NCI-H524 treated with DMSO at 0.1 percent for 48 hours (cell line): Measurements from ENCODE around the gene NBEAL1.
"Not testable (repeated sequence)": the region's sequence is repeated elsewhere in the genome, so short reads cannot be mapped to it uniquely, and the experiment has no call there.

ENCODE experiments used
- DNase-seq: peaks from one replicate; lab custom pipeline; 2025; lab: John Stamatoyannopoulos, UW

Gene NBEAL1

GRCh38 chr2:203229674-203230073 is 215.0 kb downstream of the NBEAL1 start:
- DNase-seq: not testable (repeated sequence)

DNA sequence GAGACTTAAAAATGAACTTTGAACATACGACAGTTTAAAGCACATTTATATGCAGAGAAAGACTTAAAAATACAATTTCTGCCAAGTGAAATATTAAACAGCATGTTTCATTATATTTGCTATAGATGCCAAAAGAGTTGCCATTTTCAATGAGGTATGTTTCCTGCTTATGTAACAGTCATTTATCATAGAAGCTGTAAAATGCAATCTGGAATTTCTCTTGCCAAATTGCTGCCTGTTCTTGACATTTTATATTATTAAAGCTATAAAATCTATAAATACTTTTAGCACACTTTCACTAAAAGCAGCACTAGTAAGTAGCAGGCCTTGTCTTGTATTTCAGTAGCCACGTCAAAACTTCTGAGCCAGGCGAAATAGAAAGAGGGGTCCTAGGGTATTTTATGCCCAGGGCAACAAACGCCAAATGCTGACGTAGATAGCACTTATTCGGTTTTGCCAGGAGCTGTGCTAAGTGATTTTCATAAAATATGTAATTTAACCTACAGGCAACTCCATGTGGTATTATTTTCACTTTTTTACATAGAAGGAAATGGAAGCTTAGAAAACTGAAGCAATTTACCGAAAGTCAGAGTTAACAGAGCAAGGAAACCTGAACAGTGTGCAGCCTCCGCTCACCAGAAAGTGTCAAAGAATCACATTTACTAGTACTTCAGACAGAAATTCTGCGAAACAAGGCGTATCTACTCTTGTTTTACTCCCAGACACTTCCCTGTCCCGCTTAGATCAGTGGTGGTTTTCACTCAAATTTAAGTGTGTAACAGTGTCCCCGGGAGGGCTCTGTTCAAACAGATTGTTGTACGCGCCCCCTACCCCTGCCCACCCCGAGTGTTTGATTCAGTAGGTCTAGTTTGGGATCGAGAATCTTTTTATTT is 222.9 kb downstream of the NBEAL1 start:
- no peak for DNase-seq

GRCh38 chr2:203238292-203238703 is 223.6 kb downstream of the NBEAL1 start:
- no peak for DNase-seq

- peak; percentile 67 for DNase-seq
Observed at GRCh38 chr2:203238704-203239526, 224.2 kb downstream of the NBEAL1 start, which contains the start of gene CYP20A1. Gene CYP20A1 (plus strand): TSS chr2:203239018. CDS start chr2:203239063, 45 bp downstream.

- DNase-seq: no peak
Observed at GRCh38 chr2:203240491-203240890, 225.8 kb downstream of the NBEAL1 start.

GRCh38 chr2:203242518-203242917 is 227.8 kb downstream of the NBEAL1 start:
- DNase-seq: no peak

- no peak for DNase-seq
Observed at GRCh38 chr2:203246646-203247045, 232.0 kb downstream of the NBEAL1 start.

DNA sequence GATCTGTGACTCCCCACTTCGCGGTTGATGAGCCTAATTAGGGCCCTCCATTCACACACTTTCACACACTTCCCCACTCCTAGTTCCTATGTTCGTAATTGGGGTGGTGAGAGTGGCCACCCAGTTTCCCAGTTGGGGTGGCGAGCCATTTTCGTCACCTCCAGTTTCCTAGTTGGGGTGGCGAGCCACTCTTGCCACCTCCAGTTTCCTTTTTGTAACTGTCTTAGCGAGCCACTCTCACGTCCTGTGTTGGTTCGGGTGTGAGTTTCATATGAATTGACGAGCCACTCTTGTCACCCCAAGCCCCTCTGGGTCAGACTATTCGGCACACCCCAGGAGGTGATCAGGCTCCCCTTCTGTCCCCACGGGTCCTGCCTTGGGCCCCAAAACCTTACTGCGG is 238.1 kb downstream of the NBEAL1 start:
- no peak for DNase-seq

- DNase-seq: not testable (repeated sequence)
Observed at GRCh38 chr2:203253422-203254095, 238.9 kb downstream of the NBEAL1 start.

DNA sequence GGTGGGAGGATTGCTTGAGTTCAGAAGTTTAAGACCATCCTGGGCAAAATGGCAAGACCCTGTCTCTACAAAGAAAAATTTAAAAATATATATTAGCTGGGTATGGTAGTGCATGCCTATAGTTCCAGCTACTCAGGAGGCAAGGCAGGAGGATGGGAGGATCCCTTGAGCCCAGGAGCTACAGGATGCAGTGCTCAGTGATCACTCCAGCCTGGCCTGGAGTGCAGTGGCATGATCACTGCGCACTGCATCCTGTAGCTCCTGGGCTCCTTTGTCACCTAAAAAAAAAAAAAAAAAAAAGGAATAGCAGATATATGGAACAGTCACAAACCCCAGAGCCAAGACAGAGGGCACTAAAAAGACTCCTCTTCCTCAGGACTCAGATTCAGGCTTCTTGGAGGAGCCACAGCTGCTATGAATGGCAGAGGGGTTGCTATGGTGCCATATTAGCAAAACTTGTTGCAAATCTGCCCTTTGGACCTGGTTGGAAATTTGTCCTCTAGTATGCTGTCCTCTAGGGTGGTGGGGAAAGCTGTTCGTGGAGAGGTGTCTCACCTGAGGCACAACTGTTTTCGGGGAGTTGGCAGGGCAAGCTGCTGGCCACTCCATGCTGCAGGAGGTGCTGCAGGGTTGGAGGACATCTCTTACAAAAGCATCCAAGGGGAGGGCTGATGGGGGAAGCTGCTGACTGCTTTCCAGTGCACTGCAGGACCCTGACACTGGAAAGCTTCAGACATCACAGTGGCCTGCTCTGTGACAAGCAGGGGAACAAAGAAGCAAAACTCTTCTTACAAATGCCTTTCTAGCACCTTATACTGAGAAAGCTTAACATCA is 246.9 kb downstream of the NBEAL1 start:
- DNase-seq: no peak
